Fibroblast of peridontal ligament (primary cell): ENCODE measurements around the gene PXDC1.
"Not testable (repeated sequence)": the region's sequence is repeated elsewhere in the genome, so short reads cannot be mapped to it uniquely, and the experiment has no call there.

Experiments used
- DNase-seq: peaks from one replicate; pipeline ENCODE4 v3.0.0-alpha.2; 2010; ENCODE audit errors: extremely low read depth

Gene PXDC1

GRCh38 chr6:3762852-3763251 is 11.3 kb upstream of the PXDC1 start:
- no peak for DNase-seq

GRCh38 chr6:3762359-3762758 is 10.8 kb upstream of the PXDC1 start:
- no peak for DNase-seq

GRCh38 chr6:3761989-3762270 is 10.4 kb upstream of the PXDC1 start:
- DNase-seq: no peak

- peak; percentile 96 for DNase-seq
Observed at GRCh38 chr6:3759646-3760232, 8.2 kb upstream of the PXDC1 start.

GRCh38 chr6:3758842-3759144 is 7.3 kb upstream of the PXDC1 start:
- no peak for DNase-seq

DNA sequence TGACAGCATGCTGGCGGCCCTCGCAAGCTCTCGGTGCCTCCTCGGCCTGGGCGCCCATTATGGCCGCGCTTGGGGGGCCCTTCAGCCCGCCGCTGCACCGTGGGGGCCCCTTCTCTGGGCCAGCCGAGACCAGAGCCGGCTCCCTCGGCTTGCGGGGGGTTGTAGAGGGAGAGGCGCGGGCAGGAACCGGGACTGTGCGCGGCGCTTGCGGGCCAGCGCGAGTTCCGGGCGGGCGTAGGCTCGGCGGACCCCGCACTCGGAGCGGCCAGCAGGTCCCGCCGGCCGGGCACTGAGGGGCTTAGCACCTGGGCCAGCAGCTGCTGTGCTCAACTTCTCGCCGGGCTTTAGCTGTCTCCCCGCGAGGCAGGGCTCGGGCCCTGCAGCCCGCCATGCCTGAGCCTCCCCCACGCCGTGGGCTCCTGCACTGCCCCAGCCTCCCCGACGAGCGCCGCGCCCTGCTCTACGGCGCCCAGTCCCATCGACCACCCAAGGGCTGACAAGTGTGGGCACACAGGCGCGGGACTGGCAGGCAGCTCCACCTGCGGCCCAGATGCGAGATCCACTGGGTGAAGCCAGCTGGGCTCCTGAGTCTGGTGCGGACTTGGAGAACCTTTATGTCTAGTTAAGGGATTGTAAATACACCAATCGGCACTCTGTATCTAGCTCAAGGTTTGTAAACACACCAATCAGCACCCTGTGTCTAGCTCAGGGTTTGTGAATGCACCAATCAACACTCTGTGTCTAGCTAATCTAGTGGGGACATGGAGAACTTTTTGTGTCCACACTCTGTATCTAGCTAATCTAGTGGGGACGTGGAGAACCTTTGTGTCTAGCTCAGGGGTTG is 6.7 kb upstream of the PXDC1 start:
- not testable (repeated sequence) for DNase-seq

DNA sequence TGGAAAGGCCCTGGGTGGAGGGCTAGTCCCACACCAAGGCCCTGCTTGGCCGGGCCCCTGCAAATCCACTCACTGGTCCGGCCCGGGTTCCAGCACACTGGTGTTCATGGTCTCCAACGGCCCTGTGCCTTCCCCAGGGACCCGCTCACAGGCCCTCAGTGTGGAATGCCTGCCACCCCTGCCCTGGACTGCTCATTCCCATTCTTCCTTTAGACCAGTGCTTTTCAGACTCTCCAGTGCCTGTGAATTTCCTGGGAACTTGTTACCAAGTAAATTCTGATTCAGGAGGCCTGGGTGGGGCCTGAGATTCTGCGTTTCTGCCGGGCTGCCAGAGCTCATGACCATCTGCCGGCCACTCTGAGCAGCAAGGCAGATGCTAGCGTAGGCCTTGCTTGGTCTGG is 5.7 kb upstream of the PXDC1 start:
- DNase-seq: no peak

- DNase-seq: no peak
Observed at GRCh38 chr6:3756546-3756945, 5.0 kb upstream of the PXDC1 start.

GRCh38 chr6:3755637-3756545 is 4.4 kb upstream of the PXDC1 start:
- no peak for DNase-seq

DNA sequence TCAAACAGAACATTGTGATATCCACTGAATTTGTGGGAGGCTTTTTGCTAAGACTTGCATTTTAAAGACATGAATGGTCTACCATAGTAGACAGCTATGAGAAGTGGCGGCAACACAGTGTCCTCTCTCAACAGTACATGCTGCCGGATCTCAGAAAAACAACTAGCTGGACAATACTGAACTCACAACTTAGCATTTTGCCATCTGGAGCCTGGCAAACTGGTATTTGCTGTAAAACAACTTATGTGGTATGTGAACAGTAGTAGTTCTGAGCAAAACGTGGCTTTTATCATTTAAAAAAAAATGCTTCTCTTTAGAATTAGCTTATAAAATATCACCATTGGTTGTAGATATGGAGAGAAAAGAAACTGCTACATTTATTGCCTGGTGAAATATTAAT is 3.3 kb upstream of the PXDC1 start:
- DNase-seq: no peak

DNA sequence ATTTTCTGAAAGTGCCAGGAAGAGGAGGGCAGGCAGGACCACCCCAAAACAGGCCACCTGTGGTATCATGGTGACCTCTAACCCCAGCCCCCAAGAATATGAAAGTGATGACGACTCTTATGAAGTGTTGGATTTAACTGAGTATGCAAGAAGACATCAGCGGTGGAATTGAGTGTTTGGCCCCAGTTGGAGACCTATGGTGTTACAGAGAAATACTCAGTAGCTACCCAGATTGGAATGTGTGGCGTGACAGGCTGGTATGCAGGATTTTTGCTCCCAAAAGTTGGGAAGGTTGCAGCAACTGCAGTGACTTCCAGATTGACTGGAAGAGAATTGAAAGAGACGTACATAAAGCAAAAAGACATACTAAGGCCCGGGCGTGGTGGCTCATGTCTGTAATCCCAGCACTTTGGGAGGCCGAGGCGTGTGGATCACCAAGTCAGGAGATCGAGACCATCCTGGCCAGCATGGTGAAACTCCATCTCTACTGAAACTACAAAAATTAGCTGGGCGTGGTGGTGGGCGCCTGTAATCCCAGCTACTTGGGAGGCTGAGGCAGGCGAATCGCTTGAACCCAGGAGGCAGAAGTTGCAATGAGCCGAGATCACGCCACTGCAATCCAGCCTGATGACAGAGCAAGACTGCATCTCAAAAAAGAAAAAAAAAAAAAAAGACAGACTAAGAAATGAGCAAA is 2.7 kb upstream of the PXDC1 start:
- not testable (repeated sequence) for DNase-seq

DNA sequence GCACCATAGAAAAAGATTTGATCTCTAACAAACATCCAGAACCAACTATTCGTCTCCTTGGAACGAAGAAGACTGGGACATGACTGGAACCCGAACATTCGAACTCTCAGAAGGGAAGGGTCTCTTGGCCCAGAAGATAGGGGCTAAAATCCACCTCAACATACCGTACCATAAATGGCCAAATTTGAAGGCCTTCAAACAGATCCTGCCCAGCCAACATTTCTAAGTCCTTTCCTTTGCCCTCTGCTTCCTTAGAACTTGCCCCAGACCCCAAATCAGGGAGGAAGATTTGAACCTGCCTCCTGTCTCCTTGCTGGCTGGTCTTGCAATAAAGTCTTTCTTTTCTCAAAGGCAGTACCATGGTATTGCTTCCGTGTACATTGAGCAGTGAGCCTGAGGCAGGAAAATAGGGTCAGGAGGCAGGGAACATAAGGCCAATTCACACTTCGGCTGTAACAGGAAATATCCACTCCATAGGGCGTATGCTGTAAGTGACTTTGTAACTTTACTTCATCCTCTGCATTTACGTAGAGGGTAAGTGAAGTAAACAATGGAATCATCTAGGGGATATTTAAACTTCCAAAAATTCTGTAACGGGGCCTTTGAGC is 1.8 kb upstream of the PXDC1 start:
- DNase-seq: no peak

DNA sequence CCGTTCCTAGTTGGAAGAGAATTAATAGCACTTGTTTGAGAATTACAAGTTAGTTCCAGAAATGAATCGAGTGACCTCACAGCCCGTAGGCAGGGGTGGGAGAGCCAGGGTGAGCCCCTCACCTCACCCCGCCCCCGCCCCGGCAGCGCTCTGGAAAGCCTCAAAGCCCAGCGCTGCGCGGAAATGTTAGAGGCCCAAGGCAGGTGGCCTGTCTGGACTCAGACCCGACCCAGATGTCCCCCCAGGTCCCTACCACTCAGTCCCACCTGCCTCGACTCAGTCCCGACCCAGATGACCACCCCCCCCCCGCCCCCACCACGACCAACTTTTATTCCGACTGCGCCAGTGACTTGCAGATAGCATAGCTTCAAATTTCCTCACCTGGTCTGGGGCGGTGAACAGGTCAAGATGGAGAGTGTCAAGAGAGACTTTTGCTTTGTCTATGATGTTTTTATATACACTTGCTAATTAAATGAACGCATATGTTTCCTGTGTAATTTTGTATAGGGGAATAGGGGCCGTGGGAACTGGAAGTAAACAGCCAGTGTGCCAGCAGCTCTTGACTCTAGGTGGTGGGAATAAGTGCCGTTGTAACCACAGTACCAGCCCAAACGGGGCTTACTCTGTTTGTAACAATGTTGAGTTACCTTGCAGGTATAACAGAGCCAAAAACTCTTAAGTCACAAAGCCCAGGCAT is 1.2 kb upstream of the PXDC1 start:
- DNase-seq: no peak

- DNase-seq: peak; percentile 89
Observed at GRCh38 chr6:3751730-3752530, 417 bp upstream of the PXDC1 start.

DNA sequence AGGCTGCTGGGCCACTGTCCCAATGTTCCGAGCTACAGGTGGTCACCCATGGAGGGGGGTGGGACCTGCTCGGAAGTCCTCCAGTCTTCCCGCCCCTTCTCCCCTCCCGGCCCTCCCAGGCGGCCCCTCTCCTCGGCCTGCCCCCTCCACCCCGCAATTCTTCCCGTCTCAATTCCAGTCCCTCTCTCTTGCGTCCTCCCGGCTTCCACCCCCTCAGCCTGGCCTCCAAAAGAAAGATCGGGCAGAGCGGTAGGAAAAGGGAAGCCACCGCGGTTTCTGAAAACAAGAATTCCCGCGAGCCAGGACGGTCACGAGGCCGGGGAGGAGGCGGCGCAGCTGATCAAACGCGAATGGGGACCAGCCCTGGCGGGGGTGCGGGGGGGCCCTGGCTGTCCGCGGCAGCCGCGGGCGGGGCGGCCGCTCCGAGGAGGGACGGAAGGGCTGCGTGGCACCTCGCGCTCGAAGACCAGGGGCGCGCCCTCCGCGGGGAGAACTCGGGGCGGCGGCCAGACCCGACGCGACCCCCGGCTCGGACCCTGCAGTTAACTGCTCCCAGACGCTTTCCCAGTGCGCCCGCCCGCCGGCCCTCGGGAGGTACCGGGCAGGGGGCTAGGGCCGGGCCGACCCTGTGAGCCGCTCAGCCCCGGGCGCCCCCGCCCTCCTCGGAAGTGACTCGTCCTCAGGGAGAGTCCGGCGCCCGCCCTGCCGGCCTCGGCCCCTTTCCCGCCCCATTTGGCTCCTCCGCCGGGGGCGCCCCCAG is 1.0 kb downstream of the PXDC1 start:
- peak; percentile 75 for DNase-seq

DNA sequence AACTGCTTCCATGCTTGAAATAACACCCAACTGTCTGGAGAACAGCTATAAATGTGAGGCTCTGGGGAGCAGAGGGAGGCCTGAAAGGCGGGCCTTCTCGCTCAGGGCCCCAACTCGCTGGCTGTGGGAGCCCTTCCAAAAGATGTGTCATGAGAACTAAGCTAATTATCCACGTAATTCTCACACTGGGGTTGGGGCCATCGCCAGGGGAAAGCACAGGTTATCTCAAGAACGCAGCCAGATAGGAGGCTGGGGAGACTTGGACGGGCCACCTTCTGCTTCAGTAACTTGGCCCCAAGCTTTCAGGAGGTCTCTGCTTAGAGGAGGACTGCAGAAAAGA is 1.6 kb downstream of the PXDC1 start:
- DNase-seq: peak; percentile 77

DNA sequence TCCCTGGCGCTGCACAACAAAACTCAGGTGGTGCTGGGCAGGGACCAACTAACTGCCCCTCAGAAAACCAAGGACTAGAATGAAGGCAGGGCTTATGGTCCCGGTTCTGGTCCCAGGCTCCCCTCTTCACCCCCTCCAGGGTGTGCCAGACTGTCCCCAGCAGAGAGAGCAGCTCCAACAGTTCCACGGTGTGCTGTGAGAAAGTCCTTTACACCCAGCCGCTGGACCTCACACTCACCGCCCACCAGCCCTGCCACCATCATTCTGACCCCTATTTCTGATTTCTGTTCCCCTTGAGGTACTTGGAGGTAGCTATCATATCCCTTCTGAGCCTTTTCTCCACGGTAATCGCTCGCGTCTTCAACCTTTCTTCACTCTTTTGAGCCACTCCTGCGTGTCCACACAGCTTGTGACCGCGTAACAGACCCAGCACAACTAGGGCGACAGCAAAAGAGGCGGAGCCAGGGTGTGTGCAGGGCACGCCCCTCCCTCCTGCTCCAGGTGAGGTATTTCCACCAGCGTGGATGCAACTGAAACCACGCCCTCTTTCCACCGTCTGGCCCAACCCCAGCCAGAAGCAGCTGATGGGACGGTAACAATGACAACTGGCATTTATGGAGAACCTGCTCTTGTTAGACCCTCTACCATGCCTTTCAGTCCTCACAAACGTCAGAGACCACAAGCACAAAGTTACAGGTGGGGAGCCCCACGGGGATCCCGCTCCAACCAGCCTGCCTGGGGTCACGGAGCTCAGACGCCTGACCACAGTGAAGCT is 2.3 kb downstream of the PXDC1 start:
- DNase-seq: no peak

DNA sequence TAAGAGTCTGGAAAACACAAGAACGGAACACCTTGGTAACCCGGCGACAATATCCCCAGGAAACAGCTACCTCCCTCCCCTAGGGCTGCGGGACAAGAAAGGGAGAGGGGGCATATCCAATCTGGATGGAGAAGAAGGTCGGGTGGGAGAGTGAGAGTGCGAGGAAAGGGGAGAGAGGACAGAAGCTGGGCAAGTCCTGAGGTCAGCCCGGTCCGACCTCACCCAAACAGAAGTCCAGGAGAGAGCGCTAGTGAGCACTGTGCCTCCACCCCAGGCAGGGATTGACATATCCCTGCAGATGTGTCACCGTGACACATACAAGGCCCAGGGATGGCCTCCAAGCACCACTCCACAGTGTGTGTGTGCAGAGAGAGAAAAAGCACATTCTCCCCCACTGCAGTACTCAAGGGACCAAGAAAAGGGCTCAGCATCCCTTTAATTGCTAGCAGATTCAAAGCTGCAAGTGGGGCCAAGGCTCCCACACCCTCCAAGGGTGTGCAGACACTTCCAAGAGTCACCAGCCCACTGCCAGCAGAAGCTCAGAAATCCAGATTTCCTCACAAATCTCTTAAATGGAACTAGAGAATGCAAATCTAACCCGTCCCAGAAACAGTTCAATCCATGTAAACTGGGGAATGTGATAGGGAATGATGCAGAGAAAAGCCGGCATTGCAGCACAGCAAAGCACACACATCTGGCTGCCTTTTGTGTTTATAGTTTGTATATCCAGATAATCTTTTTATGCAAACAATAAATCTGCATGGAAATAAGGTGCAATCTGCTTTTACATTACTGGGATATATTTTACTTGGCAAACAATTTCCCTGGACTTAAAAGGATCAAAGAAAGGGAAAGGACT is 3.1 kb downstream of the PXDC1 start:
- peak; percentile 87 for DNase-seq
